Activated T-helper 9 cell treated with anti-CD3 and anti-CD28 coated beads, Interleukin-2, amount 50 U/mL, for 16 hours (primary cell): ENCODE data around the gene CNNM2.
"Not testable (repeated sequence)": the region's sequence is repeated elsewhere in the genome, so short reads cannot be mapped to it uniquely, and the experiment has no call there.

ENCODE experiments used
- DNase-seq: peaks from one replicate; pipeline ENCODE4 v3.0.0-alpha.2; 2020; ENCODE audit warnings: low read depth

The CNNM2 gene

GRCh38 chr10:102967123-102967522 is 49.0 kb downstream of the CNNM2 start:
- DNase-seq: no peak

- no peak for DNase-seq
These were observed 52.7 kb downstream of the CNNM2 start for GRCh38 chr10:102970562-102971340.

GRCh38 chr10:102975483-102976379 is 57.6 kb downstream of the CNNM2 start:
- no peak for DNase-seq

GRCh38 chr10:102976380-102976726 is 58.3 kb downstream of the CNNM2 start:
- DNase-seq: not testable (repeated sequence)

- no peak for DNase-seq
These were observed 64.2 kb downstream of the CNNM2 start for GRCh38 chr10:102982296-102982695.

- DNase-seq: no peak
These were observed 66.0 kb downstream of the CNNM2 start for GRCh38 chr10:102984086-102984485.

GRCh38 chr10:102985811-102986210 is 67.7 kb downstream of the CNNM2 start:
- no peak for DNase-seq

- no peak for DNase-seq
These were observed 70.6 kb downstream of the CNNM2 start for GRCh38 chr10:102988404-102989314.

GRCh38 chr10:102994531-102995295 is 76.6 kb downstream of the CNNM2 start:
- DNase-seq: no peak

GRCh38 chr10:102996876-102997275 is 78.8 kb downstream of the CNNM2 start:
- DNase-seq: no peak

- no peak for DNase-seq
These were observed 79.9 kb downstream of the CNNM2 start for GRCh38 chr10:102997998-102998397.

- no peak for DNase-seq
These were observed 80.4 kb downstream of the CNNM2 start for GRCh38 chr10:102998399-102998907.

- DNase-seq: not testable (repeated sequence)
These were observed 82.0 kb downstream of the CNNM2 start for GRCh38 chr10:103000050-103000449.

- DNase-seq: no peak
These were observed 88.9 kb downstream of the CNNM2 start for GRCh38 chr10:103007017-103007416.

- DNase-seq: no peak
These were observed 95.3 kb downstream of the CNNM2 start for GRCh38 chr10:103013416-103013815.

GRCh38 chr10:103019425-103019824 is 101.3 kb downstream of the CNNM2 start:
- no peak for DNase-seq

GRCh38 chr10:103021150-103021899 is 103.2 kb downstream of the CNNM2 start:
- no peak for DNase-seq

GRCh38 chr10:103021900-103022293 is 103.8 kb downstream of the CNNM2 start:
- DNase-seq: no peak

GRCh38 chr10:103025696-103026095 is 107.6 kb downstream of the CNNM2 start:
- no peak for DNase-seq

GRCh38 chr10:103038570-103038969 is 120.5 kb downstream of the CNNM2 start:
- no peak for DNase-seq
